Effector memory CD8-positive, alpha-beta T cell (primary cell): ENCODE data around the gene NOX1.
"Not testable (repeated sequence)": the region's sequence is repeated elsewhere in the genome, so short reads cannot be mapped to it uniquely, and the experiment has no call there.

Source experiments
- ATAC-seq: fragments of 150-1000 bp; cut with Tn5 transposase; replicated peaks from 2 replicates; pipeline ENCODE4 v1.10.0; 2021; ENCODE audit warnings: mild to moderate bottlenecking, moderate library complexity
- DNase-seq, 3 experiments: peaks; one replicate each; pipeline ENCODE4 v3.0.0; 2021
- H3K27ac Mint-ChIP-seq, 2 donors: one replicate each; pipeline ENCODE4 v1.8.0; 2022; ENCODE audit warnings: mild to moderate bottlenecking in 2 of 2, mixed read lengths in 2 of 2, moderate library complexity in 2 of 2
- H3K27me3 Mint-ChIP-seq, 2 donors: one replicate each; pipeline ENCODE4 v1.8.0; 2022; ENCODE audit warnings: mixed read lengths in 2 of 2
- H3K36me3 Mint-ChIP-seq: one replicate; pipeline ENCODE4 v1.8.0; 2022; ENCODE audit warnings: mild to moderate bottlenecking, moderate library complexity, mixed read lengths; ENCODE audit not compliant: insufficient read depth
- H3K4me1 Mint-ChIP-seq, 2 donors: one replicate each; pipeline ENCODE4 v1.8.0; 2022; ENCODE audit warnings: low read depth in 2 of 2, mixed read lengths in 2 of 2
- H3K4me3 Mint-ChIP-seq, 2 donors: one replicate each; pipeline ENCODE4 v1.8.0; 2022; ENCODE audit warnings: mild to moderate bottlenecking in 2 of 2, mixed read lengths in 2 of 2, moderate library complexity in 2 of 2
- H3K9me3 Mint-ChIP-seq, 2 donors: one replicate each; pipeline ENCODE4 v1.8.0; 2022; ENCODE audit warnings: mixed read lengths in 2 of 2

The NOX1 gene

GRCh38 chrX:100802843-100803242, 71.3 kb downstream of the NOX1 start:
- DNase-seq (no peak), ATAC-seq (no peak)
- no peak overlapping the region for H3K4me3 Mint-ChIP-seq
- H3K27ac Mint-ChIP-seq = no peak overlapping the region
- no peaks in the 10 kb centered on the region for H3K4me1 Mint-ChIP-seq
- no peaks in the 10 kb centered on the region for H3K36me3 Mint-ChIP-seq
- peaks cover 0 to 2% of the 10 kb centered on the region in 2 donors for H3K9me3 Mint-ChIP-seq
- peaks cover 12 to 36% of the 10 kb centered on the region in 2 donors for H3K27me3 Mint-ChIP-seq

GRCh38 chrX:100798484-100799214, 75.5 kb downstream of the NOX1 start:
- Mint-ChIP-seq H3K4me1 (no peaks in the 10 kb centered on the region), H3K36me3 (no peaks in the 10 kb centered on the region), H3K4me3 (no peak overlapping the region), H3K27me3 (peaks cover 0 to 14% of the 10 kb centered on the region in 2 donors), H3K27ac (no peak overlapping the region), H3K9me3 (no peaks in the 10 kb centered on the region)
- ATAC-seq = no peak
- no peak for DNase-seq

- no peak for ATAC-seq
- Mint-ChIP-seq H3K9me3 (no peaks in the 10 kb centered on the region), H3K27me3 (peaks cover 0 to 14% of the 10 kb centered on the region in 2 donors), H3K27ac (no peak overlapping the region), H3K4me1 (no peaks in the 10 kb centered on the region), H3K4me3 (no peak overlapping the region), H3K36me3 (no peaks in the 10 kb centered on the region)
- DNase-seq = no peak
These were observed 76.8 kb downstream of the NOX1 start for GRCh38 chrX:100797359-100797758.

GRCh38 chrX:100796371-100796770, 77.8 kb downstream of the NOX1 start:
- not testable (repeated sequence) for H3K27me3 Mint-ChIP-seq, DNase-seq, H3K36me3 Mint-ChIP-seq, H3K4me1 Mint-ChIP-seq, H3K27ac Mint-ChIP-seq, H3K4me3 Mint-ChIP-seq, H3K9me3 Mint-ChIP-seq, ATAC-seq
